ENCODE data around the gene ALK. TPM values are rescaled to one million over a fixed set of nuclear protein-coding genes. Genes with fewer than 3 reads are reported as not detected.

ALK gene
- total RNA-seq, 4 donors from 2014 or later = 0.32 to 0.42 TPM; not detected in 2

GRCh38 chr2:29196792-29197788 is 724.3 kb downstream of the ALK start:
- no peak for DNase-seq (ENCODE audit: low spot score in 2 of 2)
- Histone ChIP-seq H3K27me3 (no peaks in the 10 kb centered on the region), H3K4me3 (no peak overlapping the region), H3K4me1 (peaks cover 7% of the 10 kb centered on the region), H3K9me3 (no peaks in the 10 kb centered on the region), H3K27ac (no peak overlapping the region), H3K36me3 (peaks cover 3% of the 10 kb centered on the region)
- WGBS = 34% methylated on average over 14 of the region's 14 CpGs
- no peak for TF ChIP-seq POLR2A (IDR thresholded peaks at IDR 0.05)
- TF ChIP-seq, protein P1, sequence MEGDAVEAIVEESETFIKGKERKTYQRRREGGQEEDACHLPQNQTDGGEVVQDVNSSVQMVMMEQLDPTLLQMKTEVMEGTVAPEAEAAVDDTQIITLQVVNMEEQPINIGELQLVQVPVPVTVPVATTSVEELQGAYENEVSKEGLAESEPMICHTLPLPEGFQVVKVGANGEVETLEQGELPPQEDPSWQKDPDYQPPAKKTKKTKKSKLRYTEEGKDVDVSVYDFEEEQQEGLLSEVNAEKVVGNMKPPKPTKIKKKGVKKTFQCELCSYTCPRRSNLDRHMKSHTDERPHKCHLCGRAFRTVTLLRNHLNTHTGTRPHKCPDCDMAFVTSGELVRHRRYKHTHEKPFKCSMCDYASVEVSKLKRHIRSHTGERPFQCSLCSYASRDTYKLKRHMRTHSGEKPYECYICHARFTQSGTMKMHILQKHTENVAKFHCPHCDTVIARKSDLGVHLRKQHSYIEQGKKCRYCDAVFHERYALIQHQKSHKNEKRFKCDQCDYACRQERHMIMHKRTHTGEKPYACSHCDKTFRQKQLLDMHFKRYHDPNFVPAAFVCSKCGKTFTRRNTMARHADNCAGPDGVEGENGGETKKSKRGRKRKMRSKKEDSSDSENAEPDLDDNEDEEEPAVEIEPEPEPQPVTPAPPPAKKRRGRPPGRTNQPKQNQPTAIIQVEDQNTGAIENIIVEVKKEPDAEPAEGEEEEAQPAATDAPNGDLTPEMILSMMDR (IDR thresholded peaks at IDR 0.05) = peak; percentile 65 to 76

- H3K9me3 ChIP-seq = no peaks in the 10 kb centered on the region
- H3K4me1 ChIP-seq = peaks cover 7% of the 10 kb centered on the region
- H3K36me3 ChIP-seq = peaks cover 7% of the 10 kb centered on the region
- H3K4me3 ChIP-seq = no peak overlapping the region
- WGBS = 73% methylated on average over 8 of the region's 8 CpGs
- H3K27ac ChIP-seq = no peak overlapping the region
- TF ChIP-seq POLR2AphosphoS5 (IDR thresholded peaks at IDR 0.05) (no peak), POLR2A (IDR thresholded peaks at IDR 0.05) (no peak), EP300 (IDR thresholded peaks at IDR 0.05) (no peak)
- TF ChIP-seq, protein P1 (IDR thresholded peaks at IDR 0.05) = no peak
- no peak for DNase-seq (ENCODE audit: low spot score in 2 of 2)
- no peaks in the 10 kb centered on the region for H3K27me3 ChIP-seq
Measured at GRCh38 chr2:29195796-29196195, 725.6 kb downstream of the ALK start.

DNA sequence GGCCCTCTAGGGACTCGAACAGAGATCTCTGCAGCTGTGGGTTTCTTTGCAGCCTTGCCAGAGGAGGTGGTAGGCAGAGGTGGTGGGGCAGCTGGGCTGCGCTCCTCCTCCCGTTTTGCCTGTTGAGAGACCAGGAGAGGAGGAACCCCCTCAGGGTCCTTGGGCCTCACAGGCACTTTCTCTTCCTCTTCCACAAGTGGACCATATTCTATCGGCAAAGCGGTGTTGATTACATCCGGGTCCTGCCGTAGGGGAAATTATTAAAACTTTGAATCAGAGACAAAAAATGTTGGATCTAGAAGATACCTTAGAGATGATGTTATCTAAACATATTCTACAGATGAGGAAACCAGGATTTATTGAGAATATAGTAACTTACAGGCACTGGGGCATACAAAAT is 727.7 kb downstream of the ALK start:
- 95% methylated on average over 7 of the region's 7 CpGs for WGBS
- H3K27me3 ChIP-seq = no peaks in the 10 kb centered on the region
- TF ChIP-seq, protein P1 (IDR thresholded peaks at IDR 0.05) = no peak
- no peak for TF ChIP-seq POLR2AphosphoS5 (IDR thresholded peaks at IDR 0.05)
- no peak for TF ChIP-seq EP300 (IDR thresholded peaks at IDR 0.05)
- no peak for TF ChIP-seq POLR2A (IDR thresholded peaks at IDR 0.05)
- no peak for DNase-seq (ENCODE audit: low spot score in 2 of 2)
- peaks cover 7% of the 10 kb centered on the region for H3K4me1 ChIP-seq
- no peak overlapping the region for H3K4me3 ChIP-seq
- no peak overlapping the region for H3K27ac ChIP-seq
- no peaks in the 10 kb centered on the region for H3K9me3 ChIP-seq
- H3K36me3 ChIP-seq = peaks cover 7% of the 10 kb centered on the region

DNA sequence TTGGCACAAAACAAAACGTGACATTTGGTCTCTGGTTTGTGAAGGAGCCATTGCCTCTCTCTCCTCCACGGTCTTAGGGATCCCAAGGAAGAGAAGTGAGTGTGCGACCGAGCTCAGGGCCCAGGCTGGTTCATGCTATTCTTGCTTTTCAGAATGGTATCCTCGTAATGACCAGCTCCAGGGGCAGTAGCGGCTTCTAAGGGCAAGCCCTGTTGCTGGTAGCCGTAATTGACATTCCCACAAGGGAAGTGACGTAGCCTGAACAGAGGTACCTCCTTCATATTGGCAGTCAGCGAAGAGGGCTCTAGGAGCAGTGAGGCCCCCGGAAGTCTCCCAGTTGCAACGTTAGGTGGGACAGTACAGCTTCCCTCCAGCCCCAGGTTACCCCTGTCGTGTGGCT is 728.3 kb downstream of the ALK start:
- no peaks in the 10 kb centered on the region for H3K27me3 ChIP-seq
- no peak overlapping the region for H3K27ac ChIP-seq
- no peaks in the 10 kb centered on the region for H3K9me3 ChIP-seq
- WGBS = 92% methylated on average over 12 of the region's 12 CpGs
- no peak overlapping the region for H3K4me3 ChIP-seq
- peaks cover 7% of the 10 kb centered on the region for H3K36me3 ChIP-seq
- H3K4me1 ChIP-seq = peaks cover 7% of the 10 kb centered on the region
- DNase-seq (ENCODE audit: low spot score in 2 of 2) = no peak
- TF ChIP-seq, protein P1 (IDR thresholded peaks at IDR 0.05) = no peak
- TF ChIP-seq POLR2AphosphoS5 (IDR thresholded peaks at IDR 0.05) (no peak), EP300 (IDR thresholded peaks at IDR 0.05) (no peak), POLR2A (IDR thresholded peaks at IDR 0.05) (no peak)

DNA sequence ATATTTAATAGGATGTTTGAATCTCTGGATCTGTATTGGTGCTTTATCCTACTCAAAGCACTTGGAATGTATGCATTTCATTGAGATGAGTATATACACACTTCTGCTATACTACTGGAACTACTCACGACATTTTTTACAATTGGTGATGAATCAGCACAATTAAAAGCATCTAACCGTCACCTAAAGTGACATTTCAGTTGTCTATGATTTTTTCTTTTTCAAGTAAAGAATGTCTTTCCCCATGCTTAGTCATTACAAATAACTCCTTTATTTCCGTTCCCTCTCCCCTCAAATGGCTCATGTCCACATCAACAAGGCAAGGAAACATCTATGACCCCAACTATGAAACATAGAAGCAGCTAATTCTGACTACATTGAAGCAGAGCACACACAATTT is 728.9 kb downstream of the ALK start:
- Histone ChIP-seq H3K4me3 (no peak overlapping the region), H3K36me3 (peaks cover 10% of the 10 kb centered on the region), H3K27ac (no peak overlapping the region), H3K9me3 (no peaks in the 10 kb centered on the region), H3K27me3 (no peaks in the 10 kb centered on the region), H3K4me1 (peaks cover 7% of the 10 kb centered on the region)
- 82% methylated on average over 3 of the region's 3 CpGs for WGBS
- DNase-seq (ENCODE audit: low spot score in 2 of 2) = no peak
- TF ChIP-seq, protein P1 (IDR thresholded peaks at IDR 0.05) = no peak
- no peak for TF ChIP-seq POLR2A (IDR thresholded peaks at IDR 0.05)
- TF ChIP-seq POLR2AphosphoS5 (IDR thresholded peaks at IDR 0.05) = no peak
- no peak for TF ChIP-seq EP300 (IDR thresholded peaks at IDR 0.05)
